ENCODE data around the gene FMO5.
"Not testable (repeated sequence)": the region's sequence is repeated elsewhere in the genome, so short reads cannot be mapped to it uniquely, and the experiment has no call there.

DNA sequence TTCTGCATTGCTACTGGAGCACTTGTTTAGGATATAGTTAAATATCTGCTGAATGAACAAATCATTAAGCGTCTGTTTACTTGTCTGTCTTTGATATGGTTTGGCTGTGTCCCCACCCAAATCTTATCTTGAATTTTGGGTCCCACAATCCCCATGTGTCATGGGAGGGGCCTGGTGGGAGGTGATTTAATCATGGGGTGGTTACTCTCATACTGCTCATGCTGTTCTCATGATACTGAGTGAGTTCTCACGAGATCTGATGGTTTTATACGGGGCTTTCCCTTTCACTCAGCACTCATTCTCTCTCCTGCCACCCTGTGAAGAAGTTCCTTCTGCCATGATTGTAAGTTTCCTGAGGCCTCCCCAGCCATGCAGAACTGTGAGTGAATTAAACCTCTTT, 27.8 kb downstream of the FMO5 start:
- not testable (repeated sequence) for TF ChIP-seq CTCF (optimal IDR thresholded peaks at IDR 0.05 in 1 of 3, IDR thresholded peaks at IDR 0.05 in 1 of 3, conservative IDR thresholded peaks at IDR 0.05 in 1 of 3; ENCODE audit: extremely low read depth in 1 of 3, insufficient read depth in 2 of 3, low read length in 3 of 3); EZH2 (IDR thresholded peaks at IDR 0.05; ENCODE audit: low read length)

Measured in keratinocyte (primary cell).